GM12864 (cell line): Measurements from ENCODE around the gene VPS13D.

Experiments used
- DNase-seq: peaks from one replicate; pipeline ENCODE4 v3.0.0-alpha.2; 2011; ENCODE audit warnings: low read depth
- H3K4me3 ChIP-seq: 2 replicates; pipeline ENCODE4 v1.5.1; 2011; ENCODE audit warnings: mild to moderate bottlenecking, low read depth, low read length, control low read depth
- TF ChIP-seq, protein P1 (sequence below): IDR thresholded peaks from 2 replicates; pipeline ENCODE4 v1.5.1; 2011; ENCODE audit warnings: low read depth, mild to moderate bottlenecking, moderate library complexity, low read length, control low read depth, inconsistent platforms; ENCODE audit errors: missing control alignments

Gene VPS13D

DNA sequence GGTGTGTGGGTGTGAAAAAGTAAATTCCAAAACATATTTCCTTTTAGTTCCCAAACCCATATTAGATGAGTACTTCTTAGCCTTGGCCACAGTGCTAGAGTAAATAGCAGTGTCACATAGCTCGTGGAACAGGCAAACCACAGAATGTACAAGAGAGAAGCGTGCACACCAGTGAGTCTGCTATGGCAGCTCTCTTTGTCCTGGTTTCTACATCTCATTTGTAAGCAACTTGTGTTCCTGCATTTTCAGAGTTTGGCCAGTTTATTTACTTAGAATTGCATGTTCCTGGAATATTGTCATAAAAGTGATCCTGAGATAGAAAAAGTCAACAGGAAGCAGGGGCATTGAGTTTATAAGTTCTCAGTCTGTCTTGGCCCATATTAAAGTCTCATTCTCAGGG lies 246.1 kb downstream of the VPS13D start:
- no peak for DNase-seq
- TF ChIP-seq, protein P1, sequence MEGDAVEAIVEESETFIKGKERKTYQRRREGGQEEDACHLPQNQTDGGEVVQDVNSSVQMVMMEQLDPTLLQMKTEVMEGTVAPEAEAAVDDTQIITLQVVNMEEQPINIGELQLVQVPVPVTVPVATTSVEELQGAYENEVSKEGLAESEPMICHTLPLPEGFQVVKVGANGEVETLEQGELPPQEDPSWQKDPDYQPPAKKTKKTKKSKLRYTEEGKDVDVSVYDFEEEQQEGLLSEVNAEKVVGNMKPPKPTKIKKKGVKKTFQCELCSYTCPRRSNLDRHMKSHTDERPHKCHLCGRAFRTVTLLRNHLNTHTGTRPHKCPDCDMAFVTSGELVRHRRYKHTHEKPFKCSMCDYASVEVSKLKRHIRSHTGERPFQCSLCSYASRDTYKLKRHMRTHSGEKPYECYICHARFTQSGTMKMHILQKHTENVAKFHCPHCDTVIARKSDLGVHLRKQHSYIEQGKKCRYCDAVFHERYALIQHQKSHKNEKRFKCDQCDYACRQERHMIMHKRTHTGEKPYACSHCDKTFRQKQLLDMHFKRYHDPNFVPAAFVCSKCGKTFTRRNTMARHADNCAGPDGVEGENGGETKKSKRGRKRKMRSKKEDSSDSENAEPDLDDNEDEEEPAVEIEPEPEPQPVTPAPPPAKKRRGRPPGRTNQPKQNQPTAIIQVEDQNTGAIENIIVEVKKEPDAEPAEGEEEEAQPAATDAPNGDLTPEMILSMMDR = no peak
- H3K4me3 ChIP-seq = no peak overlapping the region

DNA sequence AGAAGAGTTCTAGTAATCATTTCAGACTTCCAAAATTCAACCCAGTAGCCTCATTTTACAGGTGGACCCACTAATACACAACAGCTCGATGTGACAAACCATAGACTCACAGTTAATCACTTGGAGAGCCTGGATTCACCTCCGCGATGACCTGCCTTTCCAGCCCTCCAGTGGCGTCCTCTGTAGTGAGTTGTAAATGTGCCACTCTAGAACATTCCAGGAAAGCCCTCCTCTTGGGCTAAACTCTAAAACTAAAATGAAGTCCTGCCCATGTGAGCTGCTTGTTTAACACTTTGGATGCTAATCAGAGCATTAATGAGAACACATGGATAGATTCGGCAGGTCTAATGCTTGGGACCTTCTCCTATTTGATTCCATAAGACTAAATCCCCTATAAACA lies 247.5 kb downstream of the VPS13D start:
- no peak overlapping the region for H3K4me3 ChIP-seq
- TF ChIP-seq, protein P1 = no peak
- no peak for DNase-seq

DNA sequence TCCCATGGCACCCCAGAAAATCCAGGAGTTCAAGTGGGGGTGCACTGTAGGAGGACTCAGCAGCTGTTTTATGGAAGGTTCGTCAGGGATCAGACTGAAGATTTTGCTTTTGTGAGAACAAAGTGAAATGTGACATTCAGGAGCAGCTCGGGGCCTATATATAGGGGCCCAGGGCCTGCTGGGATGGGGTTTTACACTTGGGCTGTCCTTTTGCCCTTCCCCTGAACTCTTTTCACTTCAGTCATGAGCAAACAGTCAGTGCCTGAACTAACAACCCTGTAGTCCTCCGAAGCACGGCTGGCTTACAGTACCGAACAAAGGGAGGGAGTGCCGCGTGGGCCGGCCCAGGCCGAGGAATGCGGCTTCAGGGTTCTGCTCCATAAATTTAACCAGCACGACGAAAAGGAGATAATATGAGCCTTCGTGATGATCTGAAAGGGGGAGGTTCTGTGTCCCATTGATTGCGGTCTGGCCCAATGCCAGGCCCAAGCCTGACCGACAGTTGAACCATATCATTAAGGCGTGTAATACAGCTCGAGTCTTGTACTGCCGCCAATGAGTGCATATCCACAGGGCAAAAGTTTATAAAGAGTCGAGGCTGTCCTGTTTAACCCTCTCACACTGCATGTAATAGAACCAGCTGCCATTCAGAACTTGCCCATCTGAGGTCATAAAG lies 248.2 kb downstream of the VPS13D start:
- no peak for DNase-seq
- TF ChIP-seq, protein P1 = no peak
- no peak overlapping the region for H3K4me3 ChIP-seq

DNA sequence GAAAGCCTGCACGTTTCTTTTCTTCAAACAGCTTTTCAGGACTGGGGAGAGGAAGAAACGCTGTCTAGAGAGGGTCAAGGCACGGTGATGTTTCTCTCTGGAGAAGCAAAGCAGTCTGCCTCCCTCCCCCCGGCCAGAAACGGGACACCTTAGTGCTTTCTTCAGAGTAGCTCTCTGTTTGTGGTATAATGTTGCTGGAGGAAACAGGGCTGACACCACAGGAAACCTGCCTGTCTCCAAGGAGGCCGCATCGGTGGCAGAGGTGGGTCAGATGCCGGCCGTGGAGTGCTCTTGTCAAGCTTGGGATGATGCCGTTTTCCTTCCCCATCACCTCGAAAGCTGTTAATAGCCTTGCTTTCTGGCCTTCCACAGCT lies 248.8 kb downstream of the VPS13D start:
- no peak for DNase-seq
- TF ChIP-seq, protein P1 = no peak
- H3K4me3 ChIP-seq = no peak overlapping the region

DNA sequence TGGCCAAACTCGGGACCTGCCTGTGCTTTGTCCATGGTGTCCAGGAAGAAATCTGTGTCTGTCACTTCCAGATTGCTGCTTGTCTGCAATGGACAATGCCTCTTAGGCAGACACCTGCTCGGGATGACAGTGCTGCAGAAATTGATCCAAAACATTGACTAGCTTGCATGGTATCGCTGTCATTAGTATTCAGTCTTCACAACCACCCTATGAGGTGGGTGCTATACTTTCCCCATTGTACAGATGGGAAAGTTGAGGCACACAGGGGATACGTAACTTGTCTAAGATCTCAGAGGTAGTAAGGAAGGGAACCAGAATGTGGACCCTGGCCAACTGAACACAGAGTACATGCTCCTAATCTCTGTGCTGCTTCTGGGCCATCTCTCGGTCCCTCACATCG lies 249.5 kb downstream of the VPS13D start:
- H3K4me3 ChIP-seq = no peak overlapping the region
- TF ChIP-seq, protein P1 = no peak
- no peak for DNase-seq

DNA sequence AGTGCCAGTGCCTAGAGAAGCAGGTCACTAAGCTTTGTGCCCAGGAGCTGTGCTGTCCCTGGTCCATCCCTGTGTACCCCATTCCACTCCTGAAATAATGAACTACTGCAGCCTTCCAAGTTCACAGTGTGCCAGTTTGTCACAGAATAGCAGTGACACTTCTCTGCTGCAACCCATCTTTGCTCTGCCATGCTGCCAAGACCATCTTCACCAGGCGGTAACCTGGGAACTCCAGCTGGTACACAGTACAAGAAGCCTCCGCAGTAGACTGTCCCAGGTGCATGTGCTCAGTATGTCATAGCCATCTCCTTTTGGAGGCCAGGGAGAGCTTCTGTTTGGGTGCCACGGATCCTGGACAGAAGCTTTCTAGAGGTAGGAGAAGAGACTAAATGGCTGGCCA lies 250.2 kb downstream of the VPS13D start:
- no peak overlapping the region for H3K4me3 ChIP-seq
- TF ChIP-seq, protein P1 = no peak
- DNase-seq = no peak

DNA sequence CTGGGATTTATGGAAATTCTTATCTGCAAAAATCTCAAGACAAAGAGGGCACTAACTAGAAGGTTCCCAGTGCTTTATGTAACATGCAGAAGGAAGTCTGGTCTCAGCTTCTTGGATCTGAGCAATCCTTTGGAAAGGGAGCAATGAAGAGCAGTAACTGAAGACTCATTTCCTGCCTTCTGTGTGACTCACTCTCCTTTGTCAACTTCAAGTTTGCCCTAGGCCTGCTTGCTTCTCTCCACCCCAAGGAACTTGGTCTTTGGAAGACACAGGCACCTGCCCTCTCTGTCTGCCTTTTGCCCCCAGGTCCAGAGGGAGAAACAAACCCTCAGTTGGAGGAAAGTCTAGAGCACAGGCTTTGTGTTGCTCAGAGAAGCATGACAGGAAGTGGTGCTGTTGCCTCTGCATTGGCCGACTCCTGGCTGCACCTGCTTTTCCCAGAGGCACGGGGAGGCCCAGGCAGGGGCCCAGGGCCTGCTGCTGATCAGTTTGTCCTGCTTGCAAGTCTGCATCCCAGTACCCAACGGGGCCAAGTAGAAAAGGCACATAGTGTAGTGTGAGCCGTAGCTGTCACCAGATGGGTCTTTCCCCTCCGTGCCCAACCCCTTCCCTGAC lies 251.0 kb downstream of the VPS13D start:
- DNase-seq = peak; percentile 1
- H3K4me3 ChIP-seq = no peak overlapping the region
- TF ChIP-seq, protein P1 = no peak
